Activated CD4-positive, alpha-beta T cell treated with anti-CD3 and anti-CD28 coated beads, Interleukin-2, Interleukin-6, amounts not matched to agents 100 ng/mL and 50 ng/mL, durations not matched to agents 16 hours and 8 hours (primary cell): ENCODE data around the gene CLCA2.

ENCODE experiments used
- DNase-seq: peaks from one replicate; pipeline ENCODE4 v3.0.0-alpha.2; 2020

The CLCA2 gene

GRCh38 chr1:86478416-86479156, 54.6 kb downstream of the CLCA2 start:
- DNase-seq, result no peak

GRCh38 chr1:86481966-86482365, 58.0 kb downstream of the CLCA2 start:
- DNase-seq, result no peak

GRCh38 chr1:86487131-86487810, 63.3 kb downstream of the CLCA2 start:
- no peak for DNase-seq

DNA sequence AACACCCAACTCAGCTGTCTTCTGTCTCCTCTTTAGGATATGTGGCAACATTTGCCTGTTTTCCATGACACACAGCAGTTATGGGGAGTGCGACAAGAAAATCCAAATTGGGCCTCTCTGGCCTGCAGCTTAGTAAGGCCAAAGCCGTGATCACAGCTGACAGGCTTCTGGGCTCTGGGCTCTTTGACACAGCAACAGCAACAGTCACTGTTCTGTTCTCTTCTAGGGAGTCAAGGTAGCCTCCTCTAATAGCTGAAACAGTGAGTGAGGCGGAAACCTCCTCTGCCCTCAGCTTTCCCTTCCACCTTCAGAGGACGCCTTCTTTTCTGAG, 63.8 kb downstream of the CLCA2 start:
- DNase-seq, result no peak

DNA sequence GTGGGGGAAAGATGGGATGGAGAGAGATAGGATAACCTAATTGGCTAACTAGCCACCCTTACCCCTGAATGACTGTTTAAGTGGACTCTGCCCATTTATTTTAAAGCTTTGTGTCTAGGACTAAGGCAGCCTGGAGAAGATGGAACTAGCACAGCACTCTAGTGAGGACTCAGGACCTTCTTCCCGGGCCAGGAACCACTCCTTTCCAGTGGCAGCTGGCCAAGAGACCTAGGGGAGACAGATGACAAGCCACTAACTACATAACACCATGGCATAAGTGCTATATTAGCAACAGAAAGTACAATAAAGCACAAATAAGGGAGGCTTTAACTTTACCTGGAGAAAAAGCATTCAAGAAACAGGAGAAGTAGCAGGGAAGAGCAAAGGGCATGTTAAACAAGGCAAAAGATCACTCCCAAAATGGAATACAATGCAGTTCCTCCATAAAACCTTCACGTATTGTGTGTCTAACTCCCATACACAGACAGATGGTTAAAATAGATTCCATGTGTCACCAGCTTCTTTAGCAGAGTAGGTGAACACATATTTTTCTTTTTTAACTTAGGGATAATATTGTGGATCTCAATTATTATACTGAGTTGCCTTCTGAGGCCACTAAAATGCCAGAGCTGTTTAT, 65.4 kb downstream of the CLCA2 start:
- DNase-seq, result no peak

DNA sequence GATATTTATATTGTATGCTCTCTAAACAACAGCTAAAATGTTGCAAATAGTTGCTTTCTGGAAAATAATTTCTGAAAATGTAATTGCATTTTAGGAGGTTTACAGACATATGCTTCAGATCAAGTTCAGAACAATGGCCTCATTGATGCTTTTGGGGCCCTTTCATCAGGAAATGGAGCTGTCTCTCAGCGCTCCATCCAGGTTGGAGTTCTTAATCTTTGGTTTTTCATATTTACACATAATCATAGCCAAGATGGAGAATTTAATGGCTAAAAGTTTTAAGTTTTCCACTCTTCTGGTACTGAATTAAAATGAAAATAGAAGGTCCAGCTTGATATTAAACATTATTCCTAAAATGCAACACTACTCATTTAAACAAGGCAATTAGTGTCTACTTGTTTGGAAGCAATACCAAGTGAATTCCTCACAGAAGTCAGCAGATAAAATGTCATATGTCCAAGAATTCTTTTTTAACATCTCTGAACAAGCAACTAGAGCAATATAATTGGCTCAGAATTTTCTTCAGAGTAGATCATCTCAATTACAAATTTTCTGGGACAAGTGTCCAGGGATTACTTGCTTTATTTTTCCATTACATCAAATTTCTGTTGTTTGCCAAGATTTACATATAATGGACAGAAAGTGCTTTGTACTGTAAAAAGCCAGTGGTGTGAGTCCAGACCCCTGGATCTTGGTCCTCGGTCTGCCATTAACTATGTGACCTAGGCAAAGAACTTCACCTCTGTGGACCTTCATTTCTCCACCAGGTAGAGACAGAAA, 67.4 kb downstream of the CLCA2 start:
- no peak for DNase-seq

DNA sequence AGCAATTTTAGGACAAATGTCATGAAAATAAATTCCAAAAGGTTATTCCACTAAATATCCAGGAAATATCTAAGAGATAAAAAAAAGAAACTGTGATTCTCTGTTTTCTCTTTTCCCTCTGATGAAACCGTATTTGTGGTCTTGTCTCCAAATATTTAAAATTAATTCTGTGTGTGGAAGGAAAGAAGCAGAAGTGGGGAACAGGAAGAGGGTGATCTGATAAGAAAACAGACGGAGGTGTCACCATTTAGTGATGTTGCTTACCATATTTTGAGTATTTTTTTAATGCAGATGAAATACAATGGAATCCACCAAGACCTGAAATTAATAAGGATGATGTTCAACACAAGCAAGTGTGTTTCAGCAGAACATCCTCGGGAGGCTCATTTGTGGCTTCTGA, 74.3 kb downstream of the CLCA2 start:
- no peak for DNase-seq

- peak; percentile 73 for DNase-seq
These were observed 76.1 kb downstream of the CLCA2 start for GRCh38 chr1:86499987-86500593.

DNA sequence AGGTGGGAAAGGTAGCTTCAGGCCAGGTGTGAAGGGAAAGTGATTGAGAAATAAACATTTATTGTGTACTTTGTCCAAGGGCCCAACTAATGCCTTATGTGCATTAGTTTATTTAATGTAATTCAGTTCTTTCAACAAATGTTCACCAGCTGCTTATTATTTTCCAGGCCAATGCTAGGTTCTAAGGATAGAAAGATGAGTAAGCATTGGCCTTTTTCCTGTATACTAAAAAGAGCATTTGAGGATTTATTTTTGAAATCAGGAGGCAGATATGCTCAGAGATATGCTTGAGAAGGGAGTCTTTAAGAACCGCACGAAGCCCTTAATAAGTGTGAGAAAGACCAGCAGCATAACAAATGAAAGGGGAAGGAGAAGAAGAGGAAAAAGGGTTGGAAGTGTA, 76.7 kb downstream of the CLCA2 start:
- no peak for DNase-seq

DNA sequence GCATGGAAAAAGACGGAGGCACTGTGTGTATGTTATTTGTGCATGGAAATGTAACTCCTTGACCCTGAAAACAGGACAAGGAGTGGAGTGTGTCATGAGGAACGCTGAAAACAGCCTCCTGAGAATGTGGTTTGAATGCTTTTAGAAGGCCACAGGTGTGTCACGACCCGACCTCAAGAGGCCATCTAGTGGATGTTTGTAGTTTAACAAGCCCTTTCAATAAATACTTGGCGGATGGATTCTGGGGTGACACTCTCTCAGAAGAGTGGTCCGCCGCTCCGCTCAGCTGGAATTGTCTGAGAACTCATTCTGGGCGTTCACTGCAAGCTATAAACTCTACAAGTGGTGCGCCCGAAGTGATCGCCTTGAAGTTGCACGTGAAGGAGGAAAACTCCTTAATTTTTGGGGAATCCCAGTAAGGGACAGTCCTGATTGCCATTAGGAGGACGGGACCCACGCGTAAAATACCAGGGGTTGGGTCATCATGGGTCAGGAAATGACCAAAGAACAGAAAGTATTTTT, 78.2 kb downstream of the CLCA2 start:
- peak; percentile 55 for DNase-seq

DNA sequence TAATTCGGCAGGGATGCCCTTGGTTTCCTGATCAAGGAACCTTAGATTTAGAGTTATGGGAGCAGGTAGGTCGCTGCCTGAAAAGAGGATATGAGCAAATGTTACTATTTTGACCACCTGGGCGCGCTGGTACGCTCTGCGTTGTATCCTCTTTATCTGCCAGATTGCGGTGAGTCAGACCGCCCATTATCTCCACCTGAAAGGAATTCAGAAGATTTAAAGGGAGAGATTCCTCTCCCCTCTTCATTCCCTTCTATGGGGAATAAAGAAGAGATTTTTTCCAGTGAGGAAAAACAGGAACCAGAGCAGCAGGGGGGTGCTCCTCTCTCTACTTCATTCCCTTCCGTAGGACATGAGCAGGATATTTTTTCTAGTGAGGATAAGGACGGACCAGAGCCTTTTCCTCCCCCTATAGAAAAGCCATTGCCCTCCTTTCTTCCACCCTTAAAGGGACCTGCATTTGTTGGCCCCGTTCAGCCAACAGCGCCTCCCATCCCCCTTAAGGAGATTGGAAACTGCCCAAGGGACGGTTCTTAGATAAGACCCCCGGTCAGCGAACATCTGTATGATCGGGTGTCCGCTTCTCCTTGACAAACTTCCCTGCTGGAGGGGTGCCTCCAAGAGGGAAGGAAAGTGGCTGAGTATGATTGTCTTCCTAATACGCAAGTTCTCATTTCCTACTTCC, 78.9 kb downstream of the CLCA2 start:
- DNase-seq, result no peak

DNA sequence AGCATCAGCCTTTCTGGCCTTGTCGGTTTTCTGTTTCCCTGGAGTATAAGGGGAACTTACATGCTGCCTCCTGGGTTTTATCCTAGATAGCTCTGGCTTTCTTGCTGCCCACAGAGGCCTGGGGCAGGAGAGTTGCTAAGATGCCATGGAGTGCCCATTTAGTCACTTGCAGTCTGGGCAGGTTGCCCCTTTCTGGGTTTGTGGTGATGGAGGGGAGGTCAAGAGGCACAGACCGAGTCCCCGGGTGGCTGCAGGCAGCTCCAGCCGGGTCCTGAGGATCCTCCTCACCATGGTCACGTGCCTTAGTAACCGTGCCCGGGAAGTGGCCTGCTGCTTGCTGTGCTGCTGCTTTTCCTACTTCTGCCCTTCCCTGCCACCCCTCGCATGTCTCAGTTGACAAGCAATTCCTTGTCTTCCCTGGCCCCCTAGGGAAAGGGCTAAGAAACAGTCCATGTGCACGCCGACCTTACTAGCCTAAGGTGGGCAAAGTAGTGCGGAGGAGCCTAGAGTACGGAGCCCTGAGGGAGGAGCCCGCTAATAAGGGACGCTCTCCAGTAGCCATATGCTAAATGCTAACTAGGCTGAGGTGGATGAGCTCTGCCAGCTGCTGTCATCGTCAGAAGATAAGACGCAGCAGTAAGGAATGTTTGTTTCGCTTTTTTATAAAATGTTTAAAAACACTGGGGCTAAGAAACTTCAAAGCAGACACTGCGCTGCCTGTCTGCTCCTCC, 79.6 kb downstream of the CLCA2 start:
- no peak for DNase-seq

- no peak for DNase-seq
These were observed 80.1 kb downstream of the CLCA2 start for GRCh38 chr1:86504137-86504479.

DNA sequence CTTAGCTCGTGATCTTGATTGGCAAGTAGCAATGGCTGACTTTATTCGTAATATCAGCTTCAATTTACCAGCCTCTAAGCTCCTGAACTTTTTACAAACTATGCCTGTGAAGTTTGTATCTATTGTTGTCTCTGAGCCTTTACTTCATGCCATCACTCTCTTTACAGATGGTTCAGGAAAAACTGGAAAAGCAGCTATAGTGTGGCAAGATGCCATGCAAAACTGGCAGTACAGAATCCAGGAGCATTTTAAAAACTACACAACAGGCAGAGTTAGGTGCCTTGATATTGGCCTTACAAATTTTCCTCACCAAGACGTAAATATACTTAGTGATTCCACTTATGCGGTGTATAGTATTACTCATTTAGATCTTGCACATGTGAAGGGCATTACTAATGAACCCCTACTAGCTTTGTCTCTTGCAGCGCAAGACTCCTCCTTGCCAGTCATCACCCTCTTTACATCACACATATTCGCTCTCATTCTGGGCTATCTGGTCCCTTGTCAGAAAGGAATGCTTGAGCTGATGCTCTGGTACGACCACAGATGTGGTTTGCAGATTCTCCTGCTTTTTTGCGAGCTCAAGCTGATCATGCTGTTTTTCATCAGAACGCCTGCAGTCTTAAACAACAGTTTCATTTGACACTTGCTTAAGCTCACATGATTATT, 81.1 kb downstream of the CLCA2 start:
- DNase-seq, result no peak

DNA sequence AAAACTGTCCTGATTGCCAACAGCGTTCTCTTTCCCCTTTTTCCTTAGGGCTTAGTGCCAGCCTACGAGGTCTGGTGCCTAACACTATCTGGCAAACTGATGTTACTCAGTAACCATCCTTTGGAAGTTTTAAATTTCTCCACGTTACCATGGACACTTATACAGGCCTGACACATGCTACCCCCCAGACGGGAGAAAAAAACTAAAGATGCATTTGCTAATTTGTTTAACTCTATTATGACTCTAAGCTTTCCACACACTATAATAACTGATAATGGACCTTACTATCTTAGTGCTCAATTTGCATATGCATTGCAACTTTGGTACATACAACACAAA, 81.6 kb downstream of the CLCA2 start:
- no peak for DNase-seq
